ENCODE results near the gene TMEM132C. TPM values are rescaled to one million over a fixed set of nuclear protein-coding genes. Genes with fewer than 3 reads are reported as not detected.
"Not testable (repeated sequence)": the region's sequence is repeated elsewhere in the genome, so short reads cannot be mapped to it uniquely, and the experiment has no call there.

Gene TMEM132C
- total and polyA plus RNA-seq, 2 of the 4 experiments (the other 2 are of a cell fraction), result not detected

DNA sequence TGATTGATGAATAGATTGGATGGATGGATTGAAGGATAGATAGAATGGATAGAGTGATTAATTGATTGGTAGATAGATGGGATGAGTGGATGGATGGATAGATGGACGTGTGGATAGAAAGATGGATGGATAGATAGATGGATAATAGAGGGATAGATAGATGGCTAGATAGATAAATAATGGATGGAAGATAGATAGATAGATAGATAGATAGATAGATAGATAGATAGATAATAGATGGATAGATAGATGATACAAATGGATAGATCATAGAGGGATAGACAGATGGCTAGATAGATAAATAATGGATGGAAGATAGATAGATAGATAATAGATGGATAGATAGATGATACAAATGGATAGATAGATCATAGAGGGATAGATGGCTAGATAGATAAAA lies 337.2 kb downstream of the TMEM132C start:
- in situ Hi-C loops (cut with MboI; ENCODE audit: low sequenced_read_pairs); H3K4me1 ChIP-seq (ENCODE audit: control insufficient read depth, insufficient read depth, low read length); dilution Hi-C loops (cut with HindIII; ENCODE audit: low sequenced_read_pairs, unreplicated experiment); H3K79me1 ChIP-seq (ENCODE audit: low read depth in 1 of 2, low read length in 2 of 2); intact Hi-C loops (cut with micrococcal nuclease); H3K9ac ChIP-seq (ENCODE audit: low read depth, low read length); H3K14ac ChIP-seq (replicated peaks; ENCODE audit: low read depth, low read length); H3K36me3 ChIP-seq (ENCODE audit: control insufficient read depth, insufficient read depth, low read length); H3K4me3 ChIP-seq (ENCODE audit: insufficient read depth, low read depth, low read length); H4K8ac ChIP-seq (ENCODE audit: low read depth in 2 of 2, low read length in 2 of 2); H3K23ac ChIP-seq (ENCODE audit: low read depth, low read length); H3K27me3 ChIP-seq (ENCODE audit: control insufficient read depth, insufficient read depth, low read length); H2BK120ac ChIP-seq (ENCODE audit: low read depth, low read length); BruUV-seq (replicated peaks); H4K20me1 ChIP-seq (ENCODE audit: insufficient read depth, low read length); H2BK5ac ChIP-seq (ENCODE audit: low read depth, low read length, poor library complexity, severe bottlenecking); DNase-seq; H3K18ac ChIP-seq (ENCODE audit: low read depth, low read length); H3K56ac ChIP-seq (ENCODE audit: extremely low read depth, insufficient read depth, low read length); CTCF ChIA-PET; H3K9me1 ChIP-seq (ENCODE audit: insufficient read depth, low read length); H2AFZ ChIP-seq (replicated peaks; ENCODE audit: low read length, poor library complexity); POLR2A ChIA-PET (ENCODE audit: unreplicated experiment); H2BK15ac ChIP-seq (ENCODE audit: low read depth, low read length); H3K4me2 ChIP-seq (ENCODE audit: low read depth, low read length); H2BK20ac ChIP-seq (ENCODE audit: low read depth, low read length); H2AK5ac ChIP-seq (ENCODE audit: low read depth, low read length); ATAC-seq (ENCODE audit: low read depth); H4K91ac ChIP-seq (ENCODE audit: insufficient read depth, low read depth, low read length); H3K27ac ChIP-seq (ENCODE audit: insufficient read depth, low read length); H2AK9ac ChIP-seq (replicated peaks; ENCODE audit: low read depth, low read length, poor library complexity); H3K4ac ChIP-seq (ENCODE audit: low read depth, low read length); H4K5ac ChIP-seq (ENCODE audit: low read depth, low read length): not testable (repeated sequence)
- H3K9me3 ChIP-seq (ENCODE audit: control insufficient read depth, insufficient read depth, low read length), result peaks cover 30% of the 10 kb centered on the region
- WGBS, 2 experiments (ENCODE audit: extremely low coverage in 2 of 2, insufficient read length in 1 of 2), result 0 to 100% methylated on average over 1 of the region's 1 CpG

Measured in IMR-90 (cell line).